ENCODE results near the gene AADACL3. TPM values are rescaled to one million over a fixed set of nuclear protein-coding genes. Genes with fewer than 3 reads are reported as not detected.

Gene AADACL3
- total RNA-seq, 4 donors from 2014 or later = not detected

- 69% methylated on average over 1 of the region's 1 CpG for WGBS
- TF ChIP-seq POLR2A (IDR thresholded peaks at IDR 0.05; ENCODE audit: low read depth) (no peak), EP300 (IDR thresholded peaks at IDR 0.05) (no peak), POLR2AphosphoS5 (IDR thresholded peaks at IDR 0.05) (no peak), CTCF (IDR thresholded peaks at IDR 0.05) (no peak)
- no peaks in the 10 kb centered on the region for H3K4me1 ChIP-seq
- H3K27ac ChIP-seq (replicated peaks in 1 of 4) = no peak overlapping the region
- intact Hi-C loops (cut with DNase I) = no loop called here
- peaks cover 0 to 5% (median 0%) of the 10 kb centered on the region in 4 donors for H3K9me3 ChIP-seq
- no peak for DNase-seq (ENCODE audit: extremely low spot score)
- no peaks in the 10 kb centered on the region for H3K36me3 ChIP-seq
- H3K4me3 ChIP-seq = no peak overlapping the region
- peaks cover 0 to 10% (median 0%) of the 10 kb centered on the region in 4 donors for H3K27me3 ChIP-seq
Observed at GRCh38 chr1:12677565-12677964, 38.3 kb upstream of the AADACL3 start.

GRCh38 chr1:12678350-12678749, 37.6 kb upstream of the AADACL3 start:
- Histone ChIP-seq H3K36me3 (no peaks in the 10 kb centered on the region), H3K4me1 (no peaks in the 10 kb centered on the region), H3K4me3 (no peak overlapping the region), H3K9me3 (peaks cover 0 to 5% (median 0%) of the 10 kb centered on the region in 4 donors), H3K27ac (replicated peaks in 1 of 4) (no peak overlapping the region), H3K27me3 (peaks cover 0 to 14% (median 0%) of the 10 kb centered on the region in 4 donors)
- intact Hi-C loops (cut with DNase I) = no loop called here
- WGBS = 42% methylated on average over 2 of the region's 2 CpGs
- DNase-seq (ENCODE audit: extremely low spot score) = no peak
- TF ChIP-seq CTCF (IDR thresholded peaks at IDR 0.05) = no peak
- no peak for TF ChIP-seq EP300 (IDR thresholded peaks at IDR 0.05)
- no peak for TF ChIP-seq POLR2A (IDR thresholded peaks at IDR 0.05; ENCODE audit: low read depth)
- TF ChIP-seq POLR2AphosphoS5 (IDR thresholded peaks at IDR 0.05) = no peak

DNA sequence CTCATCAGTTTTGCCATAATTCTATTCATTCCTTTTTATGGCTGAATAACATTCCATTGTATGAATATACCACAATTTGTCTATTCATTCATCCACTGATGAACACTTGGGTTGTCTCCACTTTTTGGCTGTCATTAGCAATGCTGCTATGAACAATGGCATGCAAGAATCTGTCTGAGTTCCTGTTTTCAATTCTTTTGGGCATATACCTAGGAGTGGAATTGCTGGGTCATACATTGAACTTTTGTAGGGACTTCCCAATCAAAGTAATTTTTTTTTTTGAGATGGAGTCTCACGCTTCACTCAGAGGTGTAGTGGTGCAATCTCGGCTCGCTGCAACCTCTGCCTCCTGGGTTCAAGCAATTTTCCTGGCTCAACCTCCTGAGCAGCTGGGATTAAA, 37.1 kb upstream of the AADACL3 start:
- WGBS = 96% methylated on average over 3 of the region's 3 CpGs
- DNase-seq (ENCODE audit: extremely low spot score) = no peak
- intact Hi-C loops (cut with DNase I) = no loop called here
- Histone ChIP-seq H3K4me1 (no peaks in the 10 kb centered on the region), H3K4me3 (no peak overlapping the region), H3K27me3 (peaks cover 0 to 19% (median 0%) of the 10 kb centered on the region in 4 donors), H3K36me3 (no peaks in the 10 kb centered on the region), H3K27ac (replicated peaks in 1 of 4) (no peak overlapping the region), H3K9me3 (peaks cover 0 to 5% (median 0%) of the 10 kb centered on the region in 4 donors)
- TF ChIP-seq POLR2AphosphoS5 (IDR thresholded peaks at IDR 0.05) (no peak), CTCF (IDR thresholded peaks at IDR 0.05) (no peak), EP300 (IDR thresholded peaks at IDR 0.05) (no peak), POLR2A (IDR thresholded peaks at IDR 0.05; ENCODE audit: low read depth) (no peak)

DNA sequence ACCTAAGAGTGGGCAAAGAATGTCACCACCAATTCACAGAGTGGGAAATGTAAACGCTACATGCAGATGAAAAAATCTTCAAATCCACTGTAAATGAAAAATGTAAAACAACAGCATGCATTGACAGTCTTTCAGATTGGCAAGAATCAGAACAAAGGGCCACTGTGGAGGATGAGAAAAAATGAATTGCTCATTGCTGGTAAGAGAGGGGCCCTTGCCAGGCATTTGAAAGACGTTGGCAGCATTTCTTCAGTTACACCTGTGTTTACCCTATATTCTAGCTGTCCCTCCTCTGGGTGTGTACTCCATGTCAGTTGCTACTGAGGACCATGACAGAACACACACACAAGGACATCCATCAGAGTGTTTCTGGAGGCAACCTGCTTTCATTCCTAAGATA, 25.8 kb upstream of the AADACL3 start:
- Histone ChIP-seq H3K9me3 (no peaks in the 10 kb centered on the region), H3K27me3 (no peaks in the 10 kb centered on the region), H3K4me1 (no peaks in the 10 kb centered on the region), H3K27ac (replicated peaks in 1 of 4) (no peak overlapping the region), H3K4me3 (no peak overlapping the region), H3K36me3 (no peaks in the 10 kb centered on the region)
- DNase-seq (ENCODE audit: extremely low spot score) = no peak
- intact Hi-C loops (cut with DNase I) = no loop called here
- TF ChIP-seq CTCF (IDR thresholded peaks at IDR 0.05) = no peak
- no peak for TF ChIP-seq POLR2A (IDR thresholded peaks at IDR 0.05; ENCODE audit: low read depth)
- no peak for TF ChIP-seq POLR2AphosphoS5 (IDR thresholded peaks at IDR 0.05)
- no peak for TF ChIP-seq EP300 (IDR thresholded peaks at IDR 0.05)
- 58% methylated on average over 2 of the region's 2 CpGs for WGBS
